Cardiac muscle cell (in vitro differentiated cells and primary cell): ENCODE results near the gene SCYGR5. TPM values are rescaled to one million over a fixed set of nuclear protein-coding genes. Genes with fewer than 3 reads are reported as not detected.

Experiments used
- DNase-seq, 2 donors: peaks; one replicate each; pipeline versions ENCODE4 v3.0.0 to v3.0.0-alpha.2; 2010 to 2017; ENCODE audit warnings: low read depth in 1 of 2, low spot score in 1 of 2
- H3K27ac ChIP-seq: fragments of 200-600 bp; sonication (generic); 2 replicates; pipeline ENCODE4 v1.5.1; 2016
- H3K27me3 ChIP-seq: fragments of 200-600 bp; sonication (generic); 2 replicates; pipeline ENCODE4 v1.6.0; 2016; ENCODE audit warnings: control low read depth
- H3K36me3 ChIP-seq: fragments of 200-600 bp; sonication (generic); 2 replicates; pipeline ENCODE4 v1.5.1; 2016; ENCODE audit warnings: control low read depth
- H3K4me1 ChIP-seq: fragments of 200-600 bp; sonication (generic); 2 replicates; pipeline ENCODE4 v1.8.1; 2017; ENCODE audit warnings: low read depth, mild to moderate bottlenecking, mixed run types
- H3K4me3 ChIP-seq: fragments of 200-600 bp; sonication (generic); 2 replicates; pipeline ENCODE4 v1.5.1; 2016; ENCODE audit warnings: mild to moderate bottlenecking
- H3K9me3 ChIP-seq: fragments of 200-600 bp; sonication (generic); 2 replicates; pipeline ENCODE4 v1.5.1; 2017; ENCODE audit warnings: low read depth, mild to moderate bottlenecking, control low read depth
- polyA plus RNA-seq: library from polyadenylated mRNA; unstranded; fragments of >200 nt; fragmentation: Nextera tagmentation; extraction: Ambion mirVana; gene quantifications from 2 replicates; pipeline ENCODE4 v1.2.1, GENCODE V29; 2016
- total RNA-seq: library from RNA; depleted of rRNA; stranded (reverse); fragments of >200 nt; gene quantifications from 2 replicates; pipeline ENCODE4 v1.2.3, GENCODE V29; 2016
- TF ChIP-seq, protein P1 (sequence below): IDR thresholded peaks from 2 replicates; pipeline ENCODE4 v1.5.1; 2012; ENCODE audit warnings: low read depth, mild to moderate bottlenecking, low read length

The SCYGR5 gene
- total and polyA plus RNA-seq, 2 experiments from 2014 or later, result not detected

DNA sequence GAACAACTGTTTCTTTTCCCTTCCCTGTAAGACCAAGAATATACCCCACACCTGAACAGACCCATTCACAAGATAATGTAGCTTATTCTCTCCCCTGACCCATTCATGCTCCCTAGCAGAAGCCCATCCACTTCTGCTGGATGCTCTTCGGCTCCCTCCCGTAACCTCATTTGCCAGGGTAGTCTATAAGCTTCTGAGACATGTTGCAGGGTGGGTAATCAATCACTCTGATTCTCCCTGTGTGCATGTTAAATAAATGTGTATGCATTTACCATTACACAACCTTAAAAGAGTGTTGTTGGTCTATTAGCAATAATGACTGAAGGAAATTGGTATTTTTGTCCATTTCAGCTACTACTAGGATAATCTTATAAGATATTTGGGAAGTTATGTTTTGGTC lies 49.9 kb downstream of the SCYGR5 start:
- Histone ChIP-seq H3K27me3 (peaks cover 10% of the 10 kb centered on the region), H3K9me3 (no peaks in the 10 kb centered on the region), H3K36me3 (no peaks in the 10 kb centered on the region), H3K27ac (no peak overlapping the region), H3K4me1 (no peaks in the 10 kb centered on the region), H3K4me3 (no peak overlapping the region)
- no peak for DNase-seq
- TF ChIP-seq, protein P1, sequence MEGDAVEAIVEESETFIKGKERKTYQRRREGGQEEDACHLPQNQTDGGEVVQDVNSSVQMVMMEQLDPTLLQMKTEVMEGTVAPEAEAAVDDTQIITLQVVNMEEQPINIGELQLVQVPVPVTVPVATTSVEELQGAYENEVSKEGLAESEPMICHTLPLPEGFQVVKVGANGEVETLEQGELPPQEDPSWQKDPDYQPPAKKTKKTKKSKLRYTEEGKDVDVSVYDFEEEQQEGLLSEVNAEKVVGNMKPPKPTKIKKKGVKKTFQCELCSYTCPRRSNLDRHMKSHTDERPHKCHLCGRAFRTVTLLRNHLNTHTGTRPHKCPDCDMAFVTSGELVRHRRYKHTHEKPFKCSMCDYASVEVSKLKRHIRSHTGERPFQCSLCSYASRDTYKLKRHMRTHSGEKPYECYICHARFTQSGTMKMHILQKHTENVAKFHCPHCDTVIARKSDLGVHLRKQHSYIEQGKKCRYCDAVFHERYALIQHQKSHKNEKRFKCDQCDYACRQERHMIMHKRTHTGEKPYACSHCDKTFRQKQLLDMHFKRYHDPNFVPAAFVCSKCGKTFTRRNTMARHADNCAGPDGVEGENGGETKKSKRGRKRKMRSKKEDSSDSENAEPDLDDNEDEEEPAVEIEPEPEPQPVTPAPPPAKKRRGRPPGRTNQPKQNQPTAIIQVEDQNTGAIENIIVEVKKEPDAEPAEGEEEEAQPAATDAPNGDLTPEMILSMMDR, result no peak

Other genes starting within 250 kb of the SCYGR5 start
- 34.0 and 35.3 TPM in 2 replicates for gene AGFG1, start 194.6 kb upstream of the SCYGR5 start, total RNA-seq
- gene AGFG1, start 194.6 kb upstream of the SCYGR5 start, polyA plus RNA-seq, result 39.0 and 55.3 TPM in 2 replicates
- not detected in 2 replicates for gene SCYGR2, start 67.9 kb upstream of the SCYGR5 start, total RNA-seq
- gene SCYGR2, start 67.9 kb upstream of the SCYGR5 start, polyA plus RNA-seq, result not detected in 2 replicates
- gene SCYGR3, start 52.0 kb upstream of the SCYGR5 start, total RNA-seq, result not detected in 2 replicates
- not detected in 2 replicates for gene SCYGR3, start 52.0 kb upstream of the SCYGR5 start, polyA plus RNA-seq
- not detected in 2 replicates for gene SCYGR4, start 49.3 kb upstream of the SCYGR5 start, total RNA-seq
- gene SCYGR4, start 49.3 kb upstream of the SCYGR5 start, polyA plus RNA-seq, result not detected in 2 replicates
- gene SLC19A3, start 51.2 kb downstream of the SCYGR5 start, total RNA-seq, result 0.04 and 0.12 TPM in 2 replicates
- gene SLC19A3, start 51.2 kb downstream of the SCYGR5 start, polyA plus RNA-seq, result 0.35 TPM in 1 of 2 replicates, not detected in the other
- not detected in 2 replicates for gene SCYGR6, start 58.0 kb downstream of the SCYGR5 start, total RNA-seq
- gene SCYGR6, start 58.0 kb downstream of the SCYGR5 start, polyA plus RNA-seq, result not detected in 2 replicates
- not detected in 2 replicates for gene SCYGR7, start 61.5 kb downstream of the SCYGR5 start, total RNA-seq
- not detected in 2 replicates for gene SCYGR7, start 61.5 kb downstream of the SCYGR5 start, polyA plus RNA-seq
- gene SCYGR8, start 79.1 kb downstream of the SCYGR5 start, total RNA-seq, result not detected in 2 replicates
- gene SCYGR8, start 79.1 kb downstream of the SCYGR5 start, polyA plus RNA-seq, result not detected in 2 replicates
- gene CCL20, start 147.0 kb downstream of the SCYGR5 start, total RNA-seq, result not detected in 2 replicates
- 0.21 TPM in 1 of 2 replicates, not detected in the other for gene CCL20, start 147.0 kb downstream of the SCYGR5 start, polyA plus RNA-seq
- gene DAW1, start 204.8 kb downstream of the SCYGR5 start, total RNA-seq, result 0.46 and 0.57 TPM in 2 replicates
- gene DAW1, start 204.8 kb downstream of the SCYGR5 start, polyA plus RNA-seq, result 0.59 TPM in 1 of 2 replicates, not detected in the other